ENCODE results near the gene MRPS18A.

- no peak for TF ChIP-seq CTCF (IDR thresholded peaks at IDR 0.05)
- no peak for TF ChIP-seq POLR2A (IDR thresholded peaks at IDR 0.05)
Measured at GRCh38 chr6:43736844-43737243, 49.3 kb upstream of the MRPS18A start.

Measured in lower leg skin (tissue), 3 donors.